ENCODE data around the gene CPT1C.

GRCh38 chr19:49666120-49666444, 24.8 kb upstream of the CPT1C start:
- TF ChIP-seq CTCF (IDR thresholded peaks at IDR 0.05) (no peak), EZH2 (IDR thresholded peaks at IDR 0.05; ENCODE audit: borderline replicate concordance, insufficient read depth, low read depth, low read length, poor library complexity, severe bottlenecking) (no peak)
